ENCODE measurements around the gene ZNF526.

ZNF526 gene

DNA sequence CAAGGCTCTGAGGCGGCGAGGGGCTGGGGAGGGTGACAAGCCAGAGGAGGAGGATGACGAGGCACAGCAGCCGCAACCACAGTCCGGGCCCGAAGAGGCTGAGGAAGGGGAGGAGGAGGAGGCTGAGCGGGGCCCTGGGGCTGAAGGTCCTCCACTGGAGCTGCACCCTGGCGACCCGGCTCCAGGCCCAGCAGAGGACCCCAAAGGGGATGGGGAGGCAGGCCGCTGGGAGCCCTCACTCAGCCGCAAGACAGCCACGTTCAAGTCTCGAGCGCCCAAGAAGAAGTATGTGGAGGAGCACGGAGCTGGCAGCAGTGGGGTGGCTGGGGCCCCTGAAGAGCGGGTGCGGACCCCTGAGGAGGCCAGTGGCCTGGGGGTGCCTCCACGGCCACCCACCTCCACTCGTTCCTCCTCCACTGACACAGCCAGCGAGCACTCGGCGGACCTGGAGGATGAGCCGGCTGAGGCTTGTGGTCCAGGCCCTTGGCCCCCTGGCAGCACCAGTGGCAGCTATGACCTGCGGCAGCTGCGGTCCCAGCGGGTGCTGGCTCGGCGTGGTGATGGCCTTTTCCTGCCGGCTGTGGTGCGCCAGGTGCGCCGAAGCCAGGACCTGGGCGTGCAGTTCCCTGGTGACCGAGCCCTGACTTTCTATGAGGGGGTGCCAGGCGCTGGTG lies 51.9 kb downstream of the ZNF526 start:
- DNase-seq (ENCODE audit: low spot score) = no peak
- in situ Hi-C loops (cut with MboI; ENCODE audit: low pct_unique_long_range_greater_than_20kb, low sequenced_read_pairs, unreplicated experiment) = no loop called here
- TF ChIP-seq, protein P1, sequence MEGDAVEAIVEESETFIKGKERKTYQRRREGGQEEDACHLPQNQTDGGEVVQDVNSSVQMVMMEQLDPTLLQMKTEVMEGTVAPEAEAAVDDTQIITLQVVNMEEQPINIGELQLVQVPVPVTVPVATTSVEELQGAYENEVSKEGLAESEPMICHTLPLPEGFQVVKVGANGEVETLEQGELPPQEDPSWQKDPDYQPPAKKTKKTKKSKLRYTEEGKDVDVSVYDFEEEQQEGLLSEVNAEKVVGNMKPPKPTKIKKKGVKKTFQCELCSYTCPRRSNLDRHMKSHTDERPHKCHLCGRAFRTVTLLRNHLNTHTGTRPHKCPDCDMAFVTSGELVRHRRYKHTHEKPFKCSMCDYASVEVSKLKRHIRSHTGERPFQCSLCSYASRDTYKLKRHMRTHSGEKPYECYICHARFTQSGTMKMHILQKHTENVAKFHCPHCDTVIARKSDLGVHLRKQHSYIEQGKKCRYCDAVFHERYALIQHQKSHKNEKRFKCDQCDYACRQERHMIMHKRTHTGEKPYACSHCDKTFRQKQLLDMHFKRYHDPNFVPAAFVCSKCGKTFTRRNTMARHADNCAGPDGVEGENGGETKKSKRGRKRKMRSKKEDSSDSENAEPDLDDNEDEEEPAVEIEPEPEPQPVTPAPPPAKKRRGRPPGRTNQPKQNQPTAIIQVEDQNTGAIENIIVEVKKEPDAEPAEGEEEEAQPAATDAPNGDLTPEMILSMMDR (IDR thresholded peaks at IDR 0.05; ENCODE audit: extremely low read depth, insufficient read depth, missing control alignments) = no peak

DNA sequence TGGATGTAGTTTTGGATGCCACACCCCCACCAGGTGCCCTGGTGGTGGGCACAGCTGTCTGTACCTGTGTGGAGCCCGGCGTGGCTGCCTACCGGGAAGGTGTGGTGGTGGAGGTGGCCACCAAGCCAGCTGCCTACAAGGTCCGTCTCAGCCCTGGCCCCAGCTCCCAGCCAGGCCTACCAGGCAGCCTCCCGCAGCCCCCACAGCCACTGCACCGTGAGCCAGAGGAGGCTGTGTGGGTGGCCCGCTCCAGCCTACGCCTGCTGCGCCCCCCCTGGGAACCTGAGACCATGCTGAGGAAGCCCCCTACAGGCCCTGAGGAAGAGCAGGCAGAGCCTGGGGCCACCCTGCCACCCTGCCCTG lies 52.4 kb downstream of the ZNF526 start:
- DNase-seq (ENCODE audit: low spot score) = no peak
- TF ChIP-seq, protein P1 (IDR thresholded peaks at IDR 0.05; ENCODE audit: extremely low read depth, insufficient read depth, missing control alignments) = no peak
- in situ Hi-C loops (cut with MboI; ENCODE audit: low pct_unique_long_range_greater_than_20kb, low sequenced_read_pairs, unreplicated experiment) = no loop called here

DNA sequence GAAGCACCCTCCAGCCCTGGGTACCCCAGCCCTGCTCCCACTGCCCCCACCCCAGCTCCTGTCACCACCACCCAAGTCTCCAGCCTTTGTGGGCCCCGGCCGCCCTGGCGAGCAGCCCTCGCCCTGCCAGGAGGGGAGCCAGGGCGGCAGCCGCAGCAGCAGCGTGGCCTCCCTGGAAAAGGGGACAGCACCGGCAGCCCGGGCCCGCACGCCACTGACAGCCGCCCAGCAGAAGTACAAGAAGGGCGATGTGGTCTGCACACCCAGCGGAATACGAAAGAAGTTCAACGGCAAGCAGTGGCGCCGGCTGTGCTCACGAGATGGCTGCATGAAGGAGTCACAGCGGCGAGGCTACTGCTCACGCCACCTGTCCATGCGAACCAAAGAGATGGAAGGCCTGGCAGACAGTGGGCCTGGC lies 52.9 kb downstream of the ZNF526 start:
- DNase-seq (ENCODE audit: low spot score) = no peak
- in situ Hi-C loops (cut with MboI; ENCODE audit: low pct_unique_long_range_greater_than_20kb, low sequenced_read_pairs, unreplicated experiment) = no loop called here

DNA sequence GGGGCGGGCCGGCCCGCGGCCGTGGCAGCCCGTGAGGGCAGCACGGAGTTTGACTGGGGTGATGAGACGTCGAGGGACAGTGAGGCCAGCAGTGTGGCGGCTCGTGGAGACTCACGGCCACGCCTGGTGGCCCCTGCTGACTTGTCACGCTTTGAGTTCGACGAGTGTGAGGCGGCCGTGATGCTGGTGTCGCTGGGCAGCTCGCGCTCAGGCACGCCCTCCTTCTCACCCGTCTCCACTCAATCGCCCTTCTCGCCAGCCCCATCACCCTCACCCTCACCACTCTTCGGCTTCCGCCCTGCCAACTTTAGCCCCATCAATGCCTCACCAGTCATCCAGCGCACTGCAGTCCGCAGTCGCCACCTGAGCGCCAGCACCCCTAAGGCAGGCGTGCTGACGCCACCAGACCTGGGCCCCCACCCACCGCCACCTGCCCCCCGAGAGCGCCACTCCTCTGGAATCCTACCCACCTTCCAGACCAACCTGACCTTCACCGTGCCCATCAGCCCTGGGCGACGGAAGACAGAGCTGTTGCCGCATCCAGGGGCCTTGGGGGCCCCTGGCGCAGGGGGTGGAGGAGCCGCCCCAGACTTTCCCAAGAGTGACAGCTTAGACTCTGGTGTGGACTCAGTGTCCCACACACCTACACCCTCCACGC lies 53.4 kb downstream of the ZNF526 start:
- TF ChIP-seq, protein P1 (IDR thresholded peaks at IDR 0.05; ENCODE audit: extremely low read depth, insufficient read depth, missing control alignments) = no peak
- in situ Hi-C loops (cut with MboI; ENCODE audit: low pct_unique_long_range_greater_than_20kb, low sequenced_read_pairs, unreplicated experiment) = no loop called here
- DNase-seq (ENCODE audit: low spot score) = no peak

More for the DNA sequence above, 52.9 kb downstream of the ZNF526 start:
- TF ChIP-seq, protein P1 (IDR thresholded peaks at IDR 0.05; ENCODE audit: extremely low read depth, insufficient read depth, missing control alignments) = no peak

DNA sequence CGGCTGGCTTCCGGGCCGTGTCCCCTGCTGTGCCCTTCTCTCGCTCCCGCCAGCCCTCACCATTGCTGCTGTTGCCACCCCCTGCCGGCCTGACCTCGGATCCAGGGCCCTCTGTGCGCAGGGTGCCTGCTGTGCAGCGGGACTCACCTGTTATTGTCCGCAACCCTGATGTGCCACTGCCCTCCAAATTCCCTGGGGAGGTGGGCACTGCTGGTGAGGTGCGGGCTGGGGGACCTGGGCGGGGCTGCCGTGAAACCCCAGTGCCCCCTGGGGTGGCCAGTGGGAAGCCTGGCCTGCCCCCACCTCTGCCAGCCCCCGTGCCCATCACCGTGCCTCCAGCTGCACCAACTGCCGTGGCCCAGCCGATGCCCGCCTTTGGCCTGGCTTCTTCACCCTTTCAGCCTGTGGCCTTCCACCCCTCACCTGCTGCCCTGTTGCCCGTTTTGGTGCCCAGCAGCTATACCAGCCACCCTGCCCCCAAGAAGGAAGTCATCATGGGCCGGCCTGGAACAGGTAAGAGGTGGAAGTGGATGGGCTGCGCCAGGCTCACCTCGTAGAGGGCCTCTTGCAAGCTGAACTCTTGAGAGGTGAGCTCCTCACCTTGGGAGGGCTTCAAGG lies 54.1 kb downstream of the ZNF526 start:
- TF ChIP-seq, protein P1 (IDR thresholded peaks at IDR 0.05; ENCODE audit: extremely low read depth, insufficient read depth, missing control alignments) = no peak
- in situ Hi-C loops (cut with MboI; ENCODE audit: low pct_unique_long_range_greater_than_20kb, low sequenced_read_pairs, unreplicated experiment) = no loop called here
- DNase-seq (ENCODE audit: low spot score) = no peak

DNA sequence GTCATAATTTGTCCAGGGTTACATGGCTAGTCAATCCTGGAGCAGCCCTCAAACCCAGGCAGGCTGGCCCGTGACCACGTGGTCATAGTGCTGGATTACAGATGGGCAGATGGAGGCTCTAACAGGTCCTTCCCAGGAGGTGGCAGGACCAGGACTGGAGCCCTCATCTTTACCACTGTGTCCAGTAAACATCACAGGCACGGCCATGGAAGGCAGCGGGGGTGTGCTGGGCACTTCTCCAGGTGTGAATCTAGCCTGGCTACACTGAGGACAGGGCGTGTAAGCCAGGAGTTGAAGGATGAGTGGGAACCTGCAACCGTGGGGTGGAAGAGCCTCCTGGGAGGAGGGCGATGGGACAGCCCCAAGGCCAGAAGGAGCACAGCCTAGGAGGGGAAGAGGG lies 55.0 kb downstream of the ZNF526 start:
- no peak for DNase-seq (ENCODE audit: low spot score)
- in situ Hi-C loops (cut with MboI; ENCODE audit: low pct_unique_long_range_greater_than_20kb, low sequenced_read_pairs, unreplicated experiment) = loop anchor here (25.0 kb wide), 1 partner anchor 163 kb away; no protein-coding TSS in a partner anchor
- TF ChIP-seq, protein P1 (IDR thresholded peaks at IDR 0.05; ENCODE audit: extremely low read depth, insufficient read depth, missing control alignments) = no peak

Data from GM13977 (cell line).